Measurements from ENCODE around the gene SLC30A10.

The SLC30A10 gene

GRCh38 chr1:219900201-219900600, 28.2 kb downstream of the SLC30A10 start:
- TF ChIP-seq CTCF (IDR thresholded peaks at IDR 0.05): no peak

DNA sequence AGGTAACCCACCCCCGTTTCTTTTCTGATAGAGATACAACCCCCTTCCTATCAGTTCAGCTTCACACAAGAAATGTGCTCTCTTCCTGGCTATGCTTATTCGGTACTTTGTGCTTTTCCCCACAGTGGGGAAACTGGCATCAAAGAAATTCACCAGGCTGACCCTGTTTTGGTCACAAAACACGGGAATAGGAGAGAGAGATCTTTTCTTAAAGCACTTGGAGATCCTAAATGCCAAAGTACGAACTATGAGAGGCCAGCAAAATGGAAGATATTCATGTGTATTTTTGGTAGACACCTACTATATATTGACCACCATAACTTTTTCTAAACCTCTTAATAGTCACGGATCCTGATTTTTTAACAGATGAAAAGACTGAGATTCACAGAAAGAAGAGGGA, 30.0 kb downstream of the SLC30A10 start:
- TF ChIP-seq CTCF (IDR thresholded peaks at IDR 0.05): no peak

- no peak for TF ChIP-seq CTCF (IDR thresholded peaks at IDR 0.05)
These were observed 30.4 kb downstream of the SLC30A10 start for GRCh38 chr1:219897914-219898313.

- no peak for TF ChIP-seq CTCF (IDR thresholded peaks at IDR 0.05)
These were observed 42.7 kb downstream of the SLC30A10 start for GRCh38 chr1:219885680-219886079.

DNA sequence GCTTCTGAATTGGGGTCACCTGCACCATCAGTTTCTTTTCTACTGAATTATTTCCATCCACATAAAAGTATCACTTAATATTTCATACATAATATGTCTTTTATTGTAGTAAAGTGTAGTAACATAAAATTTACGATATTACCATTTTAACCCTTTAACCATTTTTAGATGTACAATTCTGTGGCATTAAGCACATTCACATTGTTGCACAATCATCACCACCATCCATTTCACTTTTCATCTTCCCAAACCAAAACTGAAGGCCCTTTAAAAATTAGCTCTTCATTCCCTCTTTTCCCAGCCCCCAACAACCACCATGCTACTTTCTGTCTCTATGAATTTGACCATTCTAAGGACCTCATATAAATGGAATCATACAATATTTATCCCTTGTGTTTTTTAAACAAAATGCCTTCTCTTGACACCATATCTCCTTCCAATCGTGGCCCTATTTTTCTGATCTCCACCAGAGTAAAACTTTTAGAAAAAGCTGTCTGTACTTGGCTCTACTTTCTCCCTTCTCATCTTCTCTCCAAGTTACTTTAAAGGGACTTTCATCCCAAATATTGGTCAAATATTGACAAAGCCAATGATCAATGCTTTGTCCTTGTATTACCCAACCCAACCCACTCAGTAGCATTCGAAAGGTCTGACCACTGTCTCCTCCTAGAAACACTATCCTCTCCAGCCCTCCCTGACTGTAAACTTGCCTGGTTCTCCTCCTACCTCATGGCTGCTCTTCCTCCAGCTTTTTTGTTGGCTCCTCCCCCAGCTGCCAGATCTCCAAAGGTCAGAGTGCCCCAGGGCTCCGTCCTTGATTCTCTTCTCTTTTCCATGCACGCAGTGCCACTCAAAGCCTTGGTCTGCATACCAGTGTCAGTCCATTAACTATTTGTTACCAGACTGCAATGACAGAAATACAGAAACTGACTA, 44.7 kb downstream of the SLC30A10 start:
- no peak for TF ChIP-seq CTCF (IDR thresholded peaks at IDR 0.05)

- no peak for TF ChIP-seq CTCF (IDR thresholded peaks at IDR 0.05)
These were observed 45.6 kb downstream of the SLC30A10 start for GRCh38 chr1:219882755-219883154.

GRCh38 chr1:219882096-219882495, 46.3 kb downstream of the SLC30A10 start:
- no peak for TF ChIP-seq CTCF (IDR thresholded peaks at IDR 0.05)

All from LNCAP (cell line).